Measurements from ENCODE around the gene GRIK3.

- TF ChIP-seq, protein P1, sequence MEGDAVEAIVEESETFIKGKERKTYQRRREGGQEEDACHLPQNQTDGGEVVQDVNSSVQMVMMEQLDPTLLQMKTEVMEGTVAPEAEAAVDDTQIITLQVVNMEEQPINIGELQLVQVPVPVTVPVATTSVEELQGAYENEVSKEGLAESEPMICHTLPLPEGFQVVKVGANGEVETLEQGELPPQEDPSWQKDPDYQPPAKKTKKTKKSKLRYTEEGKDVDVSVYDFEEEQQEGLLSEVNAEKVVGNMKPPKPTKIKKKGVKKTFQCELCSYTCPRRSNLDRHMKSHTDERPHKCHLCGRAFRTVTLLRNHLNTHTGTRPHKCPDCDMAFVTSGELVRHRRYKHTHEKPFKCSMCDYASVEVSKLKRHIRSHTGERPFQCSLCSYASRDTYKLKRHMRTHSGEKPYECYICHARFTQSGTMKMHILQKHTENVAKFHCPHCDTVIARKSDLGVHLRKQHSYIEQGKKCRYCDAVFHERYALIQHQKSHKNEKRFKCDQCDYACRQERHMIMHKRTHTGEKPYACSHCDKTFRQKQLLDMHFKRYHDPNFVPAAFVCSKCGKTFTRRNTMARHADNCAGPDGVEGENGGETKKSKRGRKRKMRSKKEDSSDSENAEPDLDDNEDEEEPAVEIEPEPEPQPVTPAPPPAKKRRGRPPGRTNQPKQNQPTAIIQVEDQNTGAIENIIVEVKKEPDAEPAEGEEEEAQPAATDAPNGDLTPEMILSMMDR (optimal IDR thresholded peaks at IDR 0.05 in 1 of 3, IDR thresholded peaks at IDR 0.05 in 1 of 3, conservative IDR thresholded peaks at IDR 0.05 in 1 of 3; ENCODE audit: extremely low read depth in 1 of 3, insufficient read depth in 2 of 3, low read length in 3 of 3), result no peak
- no peak for TF ChIP-seq EZH2 (IDR thresholded peaks at IDR 0.05; ENCODE audit: low read length)
These were observed 203.0 kb downstream of the GRIK3 start for GRCh38 chr1:36831186-36831810.
